AML-193 (cell line): ENCODE data around the gene DENND2A.

Experiments
- DNase-seq, 2 experiments: peaks; one replicate each; lab custom pipeline; 2025; lab: John Stamatoyannopoulos, UW

Gene DENND2A

DNA sequence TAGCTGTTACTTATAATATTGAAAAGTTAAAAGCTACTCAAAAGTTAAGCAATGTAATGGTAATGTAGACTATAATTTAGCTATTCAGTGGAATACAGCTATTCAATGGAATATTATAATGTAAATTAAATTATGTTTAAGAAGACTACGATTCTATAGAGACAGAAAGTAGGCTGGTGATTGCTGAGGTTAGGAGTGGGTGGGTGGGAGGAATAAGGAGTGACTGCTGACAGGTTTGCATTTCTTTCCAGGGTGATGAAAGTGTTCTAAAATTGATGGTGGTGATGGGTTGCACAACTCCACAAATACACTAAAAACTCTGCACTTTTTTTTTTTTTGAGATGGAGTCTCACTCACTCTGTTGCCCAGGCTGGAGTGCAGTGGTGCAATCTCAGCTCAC, 21.4 kb downstream of the DENND2A start:
- no peak for DNase-seq

- DNase-seq = no peak
Observed at GRCh38 chr7:140618306-140618705, 22.3 kb downstream of the DENND2A start.

GRCh38 chr7:140617081-140617480, 23.5 kb downstream of the DENND2A start:
- no peak for DNase-seq

- DNase-seq = no peak
Observed at GRCh38 chr7:140616328-140616727, 24.3 kb downstream of the DENND2A start.

DNA sequence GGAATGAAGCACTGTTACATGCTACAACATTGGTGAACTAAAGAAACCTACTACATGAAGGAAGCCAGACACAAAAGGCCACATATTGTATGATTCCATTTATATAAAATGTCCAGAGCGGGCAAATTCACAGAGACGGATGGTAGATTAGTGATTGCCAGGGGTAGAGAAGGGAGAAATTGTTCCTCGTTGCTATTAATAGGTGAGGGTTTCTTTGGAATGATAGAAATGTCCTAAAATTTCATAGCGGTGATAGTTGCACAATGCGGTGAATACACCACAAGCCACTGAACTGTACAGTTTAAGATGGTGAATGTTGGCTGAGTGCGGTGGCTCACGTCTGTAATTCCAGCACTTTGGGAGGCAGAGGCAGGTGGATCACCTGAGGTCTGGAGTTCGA, 29.0 kb downstream of the DENND2A start:
- no peak for DNase-seq

- DNase-seq = no peak
Observed at GRCh38 chr7:140610204-140611165, 30.1 kb downstream of the DENND2A start.

DNA sequence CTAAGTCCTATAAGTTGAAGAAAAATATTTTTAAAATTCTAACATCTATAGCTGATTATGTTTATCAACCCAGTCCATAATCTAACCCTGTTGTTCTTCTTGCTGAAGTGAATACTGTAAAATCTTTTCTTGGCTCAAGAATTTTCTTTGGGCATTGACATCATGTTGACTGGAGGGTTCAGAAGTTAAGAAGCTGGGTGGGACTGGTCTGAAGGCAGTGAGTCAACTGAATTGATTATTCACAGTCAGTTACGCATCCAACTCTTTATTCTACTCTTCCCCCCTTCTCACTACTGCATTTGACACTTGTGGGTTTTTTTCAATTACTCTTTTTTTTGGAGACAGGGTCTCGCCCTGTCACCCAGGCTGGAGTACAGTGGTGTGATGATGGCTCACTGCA, 31.0 kb downstream of the DENND2A start:
- no peak for DNase-seq

GRCh38 chr7:140607441-140607989, 33.1 kb downstream of the DENND2A start:
- DNase-seq = no peak

GRCh38 chr7:140605337-140605736, 35.3 kb downstream of the DENND2A start:
- no peak for DNase-seq

- no peak for DNase-seq
Observed at GRCh38 chr7:140604760-140605159, 35.9 kb downstream of the DENND2A start.

DNA sequence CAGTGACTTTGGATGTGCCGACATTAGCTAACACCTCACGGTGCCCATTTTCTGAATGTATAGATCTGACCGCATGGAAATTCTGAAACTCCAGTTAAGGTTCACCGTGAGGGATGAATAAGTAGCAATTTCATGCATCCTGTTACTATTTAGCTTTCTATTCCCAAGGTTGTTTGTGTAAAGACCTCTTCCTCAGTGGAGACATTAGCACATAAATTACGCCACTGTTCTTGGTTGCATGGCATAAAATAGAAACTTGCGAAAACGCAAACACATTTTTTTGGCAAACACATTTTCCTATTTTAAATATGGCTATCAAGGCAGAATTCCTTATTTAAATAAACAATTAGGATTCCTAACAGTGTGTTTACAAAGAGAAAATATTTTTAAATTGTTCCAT, 36.5 kb downstream of the DENND2A start:
- no peak for DNase-seq

- DNase-seq = no peak
Observed at GRCh38 chr7:140601566-140602174, 38.9 kb downstream of the DENND2A start.

GRCh38 chr7:140600341-140600740, 40.3 kb downstream of the DENND2A start:
- no peak for DNase-seq

DNA sequence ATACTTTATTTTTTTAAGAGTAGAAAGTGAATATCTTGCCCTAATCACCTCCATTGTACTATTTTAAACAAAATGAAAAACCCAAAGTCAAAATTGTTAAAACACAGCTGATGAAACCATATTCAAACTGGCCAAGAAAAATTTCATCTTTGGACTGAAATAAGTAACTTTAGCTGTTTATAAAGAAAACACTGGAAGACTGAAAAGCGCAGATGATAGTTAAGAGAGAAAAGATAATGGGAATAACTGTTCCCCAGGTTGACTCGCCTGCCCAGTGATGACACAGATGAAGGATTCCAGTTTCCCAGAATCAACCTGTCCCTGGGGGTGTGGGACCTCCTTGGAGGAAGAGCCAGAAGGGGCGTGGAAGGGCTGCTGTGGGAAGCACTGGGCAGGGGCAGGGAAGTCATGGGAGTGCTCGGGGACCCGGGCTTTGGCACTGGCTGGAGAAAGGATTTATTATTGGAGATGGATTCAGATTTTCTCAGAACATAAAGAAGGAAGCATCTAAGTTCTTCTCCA, 43.1 kb downstream of the DENND2A start:
- no peak for DNase-seq

DNA sequence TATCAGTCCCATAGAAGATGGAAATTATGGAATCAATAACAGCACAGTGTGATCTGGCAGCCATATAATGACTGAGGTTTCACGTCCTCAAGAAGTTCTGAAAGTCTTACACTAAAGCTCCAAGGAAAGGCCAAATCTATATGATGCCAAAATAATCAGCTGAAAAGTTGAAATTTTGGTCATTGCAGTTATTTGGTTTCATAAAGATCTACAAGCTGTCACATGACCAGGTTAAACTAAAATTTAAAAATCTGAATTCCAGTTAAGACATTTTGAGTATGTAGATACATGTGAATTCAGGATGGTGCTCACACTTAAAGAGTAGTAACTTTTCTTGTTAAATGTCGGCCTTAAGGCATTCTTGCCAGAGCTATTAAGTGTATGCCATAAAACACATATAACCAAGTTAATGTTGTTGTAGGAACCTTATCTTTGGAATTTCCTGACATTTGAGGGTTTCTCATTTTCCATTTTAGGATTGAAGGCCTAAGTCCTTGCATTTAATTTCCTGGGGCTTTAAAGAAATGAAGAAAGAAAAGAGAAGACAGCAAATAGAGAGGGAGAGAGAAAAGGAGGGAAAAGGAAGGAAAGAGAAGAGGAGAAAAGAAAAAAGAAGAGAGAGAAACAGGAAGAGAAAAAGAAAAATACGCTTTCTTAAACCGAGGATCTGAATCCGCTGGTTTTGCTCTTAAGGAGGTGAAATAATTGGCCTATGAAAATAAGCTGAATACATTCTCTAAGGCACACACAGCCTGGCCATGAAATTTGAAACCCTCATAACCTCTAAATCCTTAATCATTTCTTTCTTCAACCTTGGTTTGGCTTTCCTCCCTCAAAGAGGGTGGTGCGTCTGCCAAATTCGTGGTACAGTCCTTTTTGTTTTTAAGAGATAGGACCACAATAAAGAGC, 43.8 kb downstream of the DENND2A start:
- no peak for DNase-seq

DNA sequence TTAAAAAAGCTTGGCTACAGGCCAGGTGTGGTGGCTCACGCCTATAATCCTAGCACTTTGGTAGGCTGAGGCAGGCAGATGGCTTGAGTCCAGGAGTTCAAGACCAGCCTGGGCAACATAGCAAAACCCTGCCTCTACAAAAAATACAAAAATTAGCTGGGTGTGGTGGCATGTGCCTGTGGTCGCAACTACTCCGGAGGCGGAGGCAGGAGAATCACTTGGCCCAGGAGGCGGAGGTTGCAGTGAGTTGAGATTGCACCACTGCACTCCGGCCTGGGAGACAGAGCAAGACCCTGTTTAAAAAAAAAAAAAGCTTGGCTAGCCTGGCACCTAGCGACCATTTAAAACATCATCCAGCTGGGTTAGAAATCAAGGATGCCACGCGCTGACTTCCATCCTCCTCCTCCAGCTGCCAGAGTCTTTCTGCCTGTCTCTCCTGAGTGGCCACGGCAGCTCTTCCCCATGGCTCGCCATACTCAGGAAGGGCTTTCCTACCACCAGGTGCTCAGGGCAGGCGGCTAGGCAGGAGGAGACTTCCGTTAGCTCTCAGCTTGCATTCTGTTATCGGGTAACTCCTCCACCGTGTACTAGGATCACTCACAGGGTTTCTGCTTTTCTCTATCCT, 45.0 kb downstream of the DENND2A start:
- DNase-seq = no peak

GRCh38 chr7:140594131-140594691, 46.4 kb downstream of the DENND2A start:
- DNase-seq = no peak

- DNase-seq = no peak
Observed at GRCh38 chr7:140593672-140593982, 47.0 kb downstream of the DENND2A start.

- no peak for DNase-seq
Observed at GRCh38 chr7:140592964-140593671, 47.5 kb downstream of the DENND2A start.

GRCh38 chr7:140591180-140591902, 49.3 kb downstream of the DENND2A start:
- no peak for DNase-seq
